ENCODE measurements around the gene KANK2. TPM values are rescaled to one million over a fixed set of nuclear protein-coding genes. Genes with fewer than 3 reads are reported as not detected.

The KANK2 gene
- total and polyA plus RNA-seq, 2 of the 13 experiments (the other 11 are each of a cell fraction or from before 2014, with no cell fraction given): 5.7 to 12.9 TPM

- peak; percentile 67 for TF ChIP-seq ZNF609 (CRISPR knock-in tag; IDR thresholded peaks at IDR 0.05; ENCODE audit: borderline replicate concordance)
- TF ChIP-seq, protein P1, sequence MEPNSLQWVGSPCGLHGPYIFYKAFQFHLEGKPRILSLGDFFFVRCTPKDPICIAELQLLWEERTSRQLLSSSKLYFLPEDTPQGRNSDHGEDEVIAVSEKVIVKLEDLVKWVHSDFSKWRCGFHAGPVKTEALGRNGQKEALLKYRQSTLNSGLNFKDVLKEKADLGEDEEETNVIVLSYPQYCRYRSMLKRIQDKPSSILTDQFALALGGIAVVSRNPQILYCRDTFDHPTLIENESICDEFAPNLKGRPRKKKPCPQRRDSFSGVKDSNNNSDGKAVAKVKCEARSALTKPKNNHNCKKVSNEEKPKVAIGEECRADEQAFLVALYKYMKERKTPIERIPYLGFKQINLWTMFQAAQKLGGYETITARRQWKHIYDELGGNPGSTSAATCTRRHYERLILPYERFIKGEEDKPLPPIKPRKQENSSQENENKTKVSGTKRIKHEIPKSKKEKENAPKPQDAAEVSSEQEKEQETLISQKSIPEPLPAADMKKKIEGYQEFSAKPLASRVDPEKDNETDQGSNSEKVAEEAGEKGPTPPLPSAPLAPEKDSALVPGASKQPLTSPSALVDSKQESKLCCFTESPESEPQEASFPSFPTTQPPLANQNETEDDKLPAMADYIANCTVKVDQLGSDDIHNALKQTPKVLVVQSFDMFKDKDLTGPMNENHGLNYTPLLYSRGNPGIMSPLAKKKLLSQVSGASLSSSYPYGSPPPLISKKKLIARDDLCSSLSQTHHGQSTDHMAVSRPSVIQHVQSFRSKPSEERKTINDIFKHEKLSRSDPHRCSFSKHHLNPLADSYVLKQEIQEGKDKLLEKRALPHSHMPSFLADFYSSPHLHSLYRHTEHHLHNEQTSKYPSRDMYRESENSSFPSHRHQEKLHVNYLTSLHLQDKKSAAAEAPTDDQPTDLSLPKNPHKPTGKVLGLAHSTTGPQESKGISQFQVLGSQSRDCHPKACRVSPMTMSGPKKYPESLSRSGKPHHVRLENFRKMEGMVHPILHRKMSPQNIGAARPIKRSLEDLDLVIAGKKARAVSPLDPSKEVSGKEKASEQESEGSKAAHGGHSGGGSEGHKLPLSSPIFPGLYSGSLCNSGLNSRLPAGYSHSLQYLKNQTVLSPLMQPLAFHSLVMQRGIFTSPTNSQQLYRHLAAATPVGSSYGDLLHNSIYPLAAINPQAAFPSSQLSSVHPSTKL (CRISPR knock-in tag; IDR thresholded peaks at IDR 0.05): peak; percentile 54
- TF ChIP-seq ZFP36L1 (CRISPR knock-in tag; IDR thresholded peaks at IDR 0.05): no peak
- TF ChIP-seq ZNF598 (CRISPR knock-in tag; IDR thresholded peaks at IDR 0.05; ENCODE audit: borderline replicate concordance): no peak
- TF ChIP-seq ZNF333 (CRISPR knock-in tag; IDR thresholded peaks at IDR 0.05; ENCODE audit: borderline replicate concordance): peak; percentile 35; the same call in 1 of the 2 replicates
- no peak for TF ChIP-seq ZNF549 (CRISPR knock-in tag; IDR thresholded peaks at IDR 0.05)
- TF ChIP-seq MED1 (CRISPR knock-in tag; IDR thresholded peaks at IDR 0.05): peak; percentile 72; the same call in 1 of the 2 replicates
- TF ChIP-seq, protein P2, sequence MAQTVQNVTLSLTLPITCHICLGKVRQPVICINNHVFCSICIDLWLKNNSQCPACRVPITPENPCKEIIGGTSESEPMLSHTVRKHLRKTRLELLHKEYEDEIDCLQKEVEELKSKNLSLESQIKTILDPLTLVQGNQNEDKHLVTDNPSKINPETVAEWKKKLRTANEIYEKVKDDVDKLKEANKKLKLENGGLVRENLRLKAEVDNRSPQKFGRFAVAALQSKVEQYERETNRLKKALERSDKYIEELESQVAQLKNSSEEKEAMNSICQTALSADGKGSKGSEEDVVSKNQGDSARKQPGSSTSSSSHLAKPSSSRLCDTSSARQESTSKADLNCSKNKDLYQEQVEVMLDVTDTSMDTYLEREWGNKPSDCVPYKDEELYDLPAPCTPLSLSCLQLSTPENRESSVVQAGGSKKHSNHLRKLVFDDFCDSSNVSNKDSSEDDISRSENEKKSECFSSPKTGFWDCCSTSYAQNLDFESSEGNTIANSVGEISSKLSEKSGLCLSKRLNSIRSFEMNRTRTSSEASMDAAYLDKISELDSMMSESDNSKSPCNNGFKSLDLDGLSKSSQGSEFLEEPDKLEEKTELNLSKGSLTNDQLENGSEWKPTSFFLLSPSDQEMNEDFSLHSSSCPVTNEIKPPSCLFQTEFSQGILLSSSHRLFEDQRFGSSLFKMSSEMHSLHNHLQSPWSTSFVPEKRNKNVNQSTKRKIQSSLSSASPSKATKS (CRISPR knock-in tag; IDR thresholded peaks at IDR 0.05): no peak
- TF ChIP-seq, protein P3, sequence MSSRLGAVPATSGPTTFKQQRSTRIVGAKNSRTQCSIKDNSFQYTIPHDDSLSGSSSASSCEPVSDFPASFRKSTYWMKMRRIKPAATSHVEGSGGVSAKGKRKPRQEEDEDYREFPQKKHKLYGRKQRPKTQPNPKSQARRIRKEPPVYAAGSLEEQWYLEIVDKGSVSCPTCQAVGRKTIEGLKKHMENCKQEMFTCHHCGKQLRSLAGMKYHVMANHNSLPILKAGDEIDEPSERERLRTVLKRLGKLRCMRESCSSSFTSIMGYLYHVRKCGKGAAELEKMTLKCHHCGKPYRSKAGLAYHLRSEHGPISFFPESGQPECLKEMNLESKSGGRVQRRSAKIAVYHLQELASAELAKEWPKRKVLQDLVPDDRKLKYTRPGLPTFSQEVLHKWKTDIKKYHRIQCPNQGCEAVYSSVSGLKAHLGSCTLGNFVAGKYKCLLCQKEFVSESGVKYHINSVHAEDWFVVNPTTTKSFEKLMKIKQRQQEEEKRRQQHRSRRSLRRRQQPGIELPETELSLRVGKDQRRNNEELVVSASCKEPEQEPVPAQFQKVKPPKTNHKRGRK (CRISPR knock-in tag; IDR thresholded peaks at IDR 0.05): no peak
- peak; percentile 56 for TF ChIP-seq IKZF4 (CRISPR knock-in tag; IDR thresholded peaks at IDR 0.05; ENCODE audit: borderline replicate concordance, low read depth, not compliant biosample characterization)
- TF ChIP-seq, protein P4, sequence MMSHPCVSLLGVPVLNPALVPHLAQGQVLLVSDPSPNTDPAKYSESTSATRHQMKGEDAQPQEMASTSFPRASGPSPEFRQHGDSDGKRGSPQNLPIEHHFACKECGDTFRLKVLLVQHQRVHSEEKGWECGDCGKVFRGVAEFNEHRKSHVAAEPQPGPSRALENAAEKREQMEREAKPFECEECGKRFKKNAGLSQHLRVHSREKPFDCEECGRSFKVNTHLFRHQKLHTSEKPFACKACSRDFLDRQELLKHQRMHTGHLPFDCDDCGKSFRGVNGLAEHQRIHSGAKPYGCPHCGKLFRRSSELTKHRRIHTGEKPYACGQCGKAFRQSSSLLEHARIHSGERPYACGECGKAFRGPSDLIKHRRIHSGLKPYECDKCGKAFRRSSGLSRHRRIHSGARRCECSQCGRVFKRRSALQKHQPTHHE (CRISPR knock-in tag; IDR thresholded peaks at IDR 0.05; ENCODE audit: borderline replicate concordance): peak; percentile 82; the same call in 1 of the 2 replicates
- TF ChIP-seq ZNF83 (CRISPR knock-in tag; IDR thresholded peaks at IDR 0.05; ENCODE audit: borderline replicate concordance): no peak
These were observed 54.7 kb downstream of the KANK2 start (continued) for GRCh38 chr19:11142528-11143171.

All from HepG2 (cell line).